VCaP (cell line): ENCODE measurements around the gene WIZ.
A peak's percentile ranks its signal among the peaks of the same experiment; 100 is the strongest.

Experiments used
- H3K27ac ChIP-seq: fragments of 450-650 bp; 2 replicates; pipeline ENCODE4 v1.5.1; 2017
- TF ChIP-seq, protein P1 (sequence below): fragments of 450-650 bp; conservative IDR thresholded peaks from 2 replicates; pipeline ENCODE4 v1.5.1; 2017; ENCODE audit warnings: mild to moderate bottlenecking, moderate library complexity

The WIZ gene

GRCh38 chr19:15452111-15453047 lies 2.6 kb upstream of the WIZ start:
- TF ChIP-seq, protein P1, sequence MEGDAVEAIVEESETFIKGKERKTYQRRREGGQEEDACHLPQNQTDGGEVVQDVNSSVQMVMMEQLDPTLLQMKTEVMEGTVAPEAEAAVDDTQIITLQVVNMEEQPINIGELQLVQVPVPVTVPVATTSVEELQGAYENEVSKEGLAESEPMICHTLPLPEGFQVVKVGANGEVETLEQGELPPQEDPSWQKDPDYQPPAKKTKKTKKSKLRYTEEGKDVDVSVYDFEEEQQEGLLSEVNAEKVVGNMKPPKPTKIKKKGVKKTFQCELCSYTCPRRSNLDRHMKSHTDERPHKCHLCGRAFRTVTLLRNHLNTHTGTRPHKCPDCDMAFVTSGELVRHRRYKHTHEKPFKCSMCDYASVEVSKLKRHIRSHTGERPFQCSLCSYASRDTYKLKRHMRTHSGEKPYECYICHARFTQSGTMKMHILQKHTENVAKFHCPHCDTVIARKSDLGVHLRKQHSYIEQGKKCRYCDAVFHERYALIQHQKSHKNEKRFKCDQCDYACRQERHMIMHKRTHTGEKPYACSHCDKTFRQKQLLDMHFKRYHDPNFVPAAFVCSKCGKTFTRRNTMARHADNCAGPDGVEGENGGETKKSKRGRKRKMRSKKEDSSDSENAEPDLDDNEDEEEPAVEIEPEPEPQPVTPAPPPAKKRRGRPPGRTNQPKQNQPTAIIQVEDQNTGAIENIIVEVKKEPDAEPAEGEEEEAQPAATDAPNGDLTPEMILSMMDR = no peak

DNA sequence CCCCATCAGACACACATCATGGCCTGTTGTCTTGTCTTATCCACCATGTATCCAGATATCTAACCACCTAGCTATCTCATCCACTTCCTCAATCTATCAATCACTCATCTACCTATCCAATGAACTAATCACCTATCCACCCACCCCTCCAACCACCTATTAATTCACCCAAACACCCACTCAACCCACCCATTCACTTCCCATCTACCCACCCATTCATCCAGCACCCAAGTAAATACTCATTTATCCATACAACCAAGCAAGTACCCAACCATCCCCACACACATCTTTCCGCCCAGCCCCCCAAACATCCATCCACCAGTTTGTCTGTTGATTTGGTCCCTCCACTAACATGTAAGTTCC lies 753 bp upstream of the WIZ start:
- TF ChIP-seq, protein P1 = no peak
- peak overlapping the region; percentile 62; the same call in 1 of the 2 replicates for H3K27ac ChIP-seq

More at GRCh38 chr19:15452111-15453047, 2.6 kb upstream of the WIZ start:
- H3K27ac ChIP-seq = no peak overlapping the region

DNA sequence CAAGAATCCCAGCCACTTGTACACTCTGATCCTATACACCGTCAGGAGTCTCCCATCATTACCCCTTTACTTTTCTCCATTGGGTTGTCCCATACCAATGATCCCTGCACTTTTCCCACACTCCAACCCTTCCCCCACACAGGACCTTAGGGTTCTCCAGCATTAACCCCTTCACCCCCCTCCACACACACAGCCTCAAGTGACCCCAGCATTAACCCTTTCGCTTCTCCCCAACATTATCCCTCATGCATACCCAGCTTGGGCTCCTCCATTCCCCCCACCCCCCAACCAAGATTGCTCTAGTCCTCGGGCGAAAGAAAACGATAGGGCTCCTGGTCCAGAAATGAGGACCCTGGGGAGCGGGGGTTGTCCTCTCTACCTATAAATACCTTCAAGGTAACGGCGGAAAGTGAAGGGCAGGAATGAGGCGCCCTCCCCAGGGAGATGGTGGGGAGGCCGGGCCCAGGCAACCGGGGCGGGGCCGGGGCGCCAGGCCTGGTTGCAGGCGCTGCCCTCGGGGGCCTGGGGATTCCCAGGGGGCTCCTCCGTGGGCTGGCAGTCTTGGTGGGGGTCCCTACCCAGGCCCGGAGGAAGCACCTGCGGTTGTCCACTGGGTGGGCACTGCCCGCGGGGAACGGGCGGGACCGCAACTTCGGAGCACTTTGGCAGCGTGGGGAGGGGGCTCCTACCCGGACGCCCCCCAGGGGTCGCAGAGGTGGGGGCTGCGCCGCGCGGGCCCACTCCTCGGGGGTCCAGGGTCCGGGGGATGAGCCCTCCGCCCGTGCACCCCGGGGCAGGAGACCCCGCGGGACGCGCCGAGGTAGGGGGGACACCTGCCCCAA lies 757 bp downstream of the WIZ start:
- TF ChIP-seq, protein P1 = no peak
- H3K27ac ChIP-seq = peak overlapping the region; percentile 62; the same call in 1 of the 2 replicates

- H3K27ac ChIP-seq = peak overlapping the region; percentile 62; the same call in 1 of the 2 replicates
- TF ChIP-seq, protein P1 = no peak
Measured at GRCh38 chr19:15448044-15448777, 1.5 kb downstream of the WIZ start.

DNA sequence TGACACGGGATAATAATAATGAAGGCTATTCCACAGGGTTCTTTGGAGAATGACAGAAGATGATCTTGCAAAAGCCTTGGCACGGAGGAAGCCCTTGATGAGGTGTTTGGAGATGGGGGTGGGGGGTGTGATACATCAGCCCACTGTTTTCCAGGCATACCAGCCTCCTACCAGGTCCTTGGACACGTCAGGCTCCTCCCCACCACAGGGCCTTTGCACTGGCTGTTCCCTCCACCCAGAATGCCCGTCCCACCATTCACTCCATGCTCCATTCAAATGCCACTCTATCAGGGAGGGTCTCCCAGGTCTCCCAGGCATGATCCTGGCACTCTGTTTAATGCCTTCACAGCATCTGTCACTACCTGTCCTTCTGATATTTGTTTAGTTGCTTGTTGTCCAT lies 2.7 kb downstream of the WIZ start:
- TF ChIP-seq, protein P1 = no peak
- H3K27ac ChIP-seq = no peak overlapping the region

GRCh38 chr19:15445807-15446376 lies 3.9 kb downstream of the WIZ start:
- TF ChIP-seq, protein P1 = no peak
- H3K27ac ChIP-seq = no peak overlapping the region
